Measurements from ENCODE around the gene TREX2. TPM values are rescaled to one million over a fixed set of nuclear protein-coding genes. Genes with fewer than 3 reads are reported as not detected.

The TREX2 gene
- total RNA-seq, 1 experiment from 2014 or later: 1.1 TPM

- no peak overlapping the region for H2BK5ac ChIP-seq (ENCODE audit: insufficient read length, low read length)
- H3K27ac Mint-ChIP-seq: no peak overlapping the region
- no peak overlapping the region for H2AK5ac ChIP-seq (ENCODE audit: insufficient read length, low read length)
- no peak overlapping the region for H3K14ac ChIP-seq (ENCODE audit: insufficient read depth, low read length)
- no peak overlapping the region for H4K8ac ChIP-seq (replicated peaks; ENCODE audit: insufficient read length, low read depth, low read length)
- H2BK12ac ChIP-seq (ENCODE audit: insufficient read length, low read depth, low read length): no peak overlapping the region
- no peak for TF ChIP-seq CTCF (conservative IDR thresholded peaks at IDR 0.05)
- no peak overlapping the region for H3K56ac ChIP-seq (ENCODE audit: insufficient read length, low read depth, low read length)
- H3K9ac ChIP-seq (ENCODE audit: extremely low read depth, insufficient read length, low read length): no peak overlapping the region
- no peak overlapping the region for H3K4me2 ChIP-seq (ENCODE audit: insufficient read depth, insufficient read length, low read length)
- H3K27me3 Mint-ChIP-seq (ENCODE audit: low read depth): peaks cover 10% of the 10 kb centered on the region
- H3K4me1 Mint-ChIP-seq: peaks cover 0 to 7% of the 10 kb centered on the region in 2 experiments; a peak in 2 of 4 replicates
- no peak overlapping the region for H3K4ac ChIP-seq (ENCODE audit: low read depth, low read length)
- no CpG with 5 or more reads among the region's 10 CpGs for WGBS (ENCODE audit: extremely low coverage, insufficient read length, low lambda C conversion rate)
- no peaks in the 10 kb centered on the region for H3K27me3 ChIP-seq (ENCODE audit: insufficient read depth, low read length)
- H2AFZ ChIP-seq (ENCODE audit: low read length): no peak overlapping the region
- no peak overlapping the region for H3K18ac ChIP-seq (ENCODE audit: insufficient read length, low read depth, low read length)
- H3T11ph ChIP-seq (ENCODE audit: low read length): no peak overlapping the region
- H3K79me1 ChIP-seq (ENCODE audit: insufficient read depth, low read depth, low read length, poor library complexity, severe bottlenecking): no peaks in the 10 kb centered on the region
- peaks cover 25% of the 10 kb centered on the region for H3K9me3 ChIP-seq (ENCODE audit: control insufficient read depth, low read depth, low read length)
- no peak overlapping the region for H2BK120ac ChIP-seq (ENCODE audit: low read depth, low read length, poor library complexity, severe bottlenecking)
- H3K23me2 ChIP-seq (ENCODE audit: insufficient read length, low read depth, low read length, poor library complexity, severe bottlenecking): no peaks in the 10 kb centered on the region
- H2BK15ac ChIP-seq (ENCODE audit: low read depth, low read length): no peak overlapping the region
- no peak overlapping the region for H3K27ac ChIP-seq (ENCODE audit: insufficient read length, low read depth, low read length)
- H4K5ac ChIP-seq (ENCODE audit: insufficient read length, low read depth, low read length): no peak overlapping the region
- H3K36me3 Mint-ChIP-seq (ENCODE audit: insufficient read depth in 1 of 3, low read depth in 3 of 3): peaks cover 0 to 2% (median 0%) of the 10 kb centered on the region in 3 experiments; a peak in 1 of 7 replicates
- H3K4me3 Mint-ChIP-seq: no peak overlapping the region
- no peak overlapping the region for H2BK20ac ChIP-seq (ENCODE audit: low read depth, low read length, poor library complexity, severe bottlenecking)
- no peak overlapping the region for H3K23ac ChIP-seq (ENCODE audit: insufficient read length, low read depth, low read length)
- no peak for DNase-seq
- H3K4me1 ChIP-seq (ENCODE audit: insufficient read depth, low read length): no peaks in the 10 kb centered on the region
- H3K79me2 ChIP-seq (ENCODE audit: insufficient read depth, low read length): no peaks in the 10 kb centered on the region
- no peaks in the 10 kb centered on the region for H4K20me1 ChIP-seq (ENCODE audit: control insufficient read depth, insufficient read depth, insufficient read length)
- no peak overlapping the region for H4K91ac ChIP-seq (ENCODE audit: insufficient read length, low read depth, low read length)
- peaks cover 40 to 70% of the 10 kb centered on the region in 2 experiments for H3K9me3 Mint-ChIP-seq
These were observed 45.6 kb upstream of the TREX2 start for GRCh38 chrX:153491351-153491914.

Data from H9 (cell line).